Activated effector memory CD4-positive, alpha-beta T cell treated with anti-CD3 and anti-CD28 coated beads, Interleukin-2, amount 50 U/mL, for 16 hours (primary cell): Measurements from ENCODE around the gene GHRL.
A peak's percentile ranks its signal among the peaks of the same experiment; 100 is the strongest.

Experiments used
- DNase-seq: peaks from one replicate; pipeline ENCODE4 v3.0.0-alpha.2; 2020

Gene GHRL

DNA sequence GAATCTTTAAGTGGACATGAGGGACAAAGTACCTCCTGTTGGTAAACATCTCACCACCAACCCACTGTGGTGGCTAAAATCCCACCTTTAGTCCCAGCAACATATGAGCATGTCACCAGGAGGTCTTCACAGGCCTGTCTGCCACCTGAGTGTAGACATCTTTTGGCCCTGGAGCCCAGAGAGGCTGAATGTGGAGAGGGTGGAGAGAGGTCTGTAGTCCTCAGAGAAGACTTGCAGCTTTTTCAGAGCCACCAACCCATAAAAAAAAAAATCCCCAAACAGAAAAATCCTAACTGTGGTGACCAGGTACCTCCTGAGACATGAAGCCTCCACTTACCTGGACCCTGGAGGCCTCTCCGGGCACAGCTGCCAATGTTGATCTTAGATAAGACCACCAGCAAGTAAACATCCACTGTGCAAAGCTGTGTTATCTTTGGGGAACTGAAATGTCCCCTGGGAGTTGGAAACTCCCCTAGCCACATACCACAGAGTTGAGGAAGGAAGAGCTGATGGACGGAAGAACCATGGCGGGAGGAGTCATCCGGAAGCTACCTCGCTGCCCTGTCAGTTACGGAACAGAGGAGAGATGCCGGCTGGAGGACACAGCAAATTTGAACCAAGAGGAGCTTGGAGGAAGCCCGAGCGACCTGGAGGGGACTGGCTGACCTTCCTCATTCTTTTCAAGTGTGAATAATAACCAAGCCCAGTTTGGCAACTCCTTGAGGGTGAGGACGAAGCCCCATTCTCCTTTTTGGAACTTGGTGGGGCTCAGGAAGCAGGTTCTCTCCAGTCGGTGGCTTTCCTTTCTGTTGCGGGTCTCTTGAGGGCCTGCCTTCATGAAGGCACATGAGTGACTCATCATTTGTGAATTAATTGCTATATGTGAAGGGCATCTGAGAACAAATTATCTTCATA is at the start of gene GHRL:
TSS of gene GHRL (minus strand) at position 443 of the 915 bp plus-strand sequence. CDS start 2,767 bp downstream, outside the sequence.
- DNase-seq, result peak; percentile 51

DNA sequence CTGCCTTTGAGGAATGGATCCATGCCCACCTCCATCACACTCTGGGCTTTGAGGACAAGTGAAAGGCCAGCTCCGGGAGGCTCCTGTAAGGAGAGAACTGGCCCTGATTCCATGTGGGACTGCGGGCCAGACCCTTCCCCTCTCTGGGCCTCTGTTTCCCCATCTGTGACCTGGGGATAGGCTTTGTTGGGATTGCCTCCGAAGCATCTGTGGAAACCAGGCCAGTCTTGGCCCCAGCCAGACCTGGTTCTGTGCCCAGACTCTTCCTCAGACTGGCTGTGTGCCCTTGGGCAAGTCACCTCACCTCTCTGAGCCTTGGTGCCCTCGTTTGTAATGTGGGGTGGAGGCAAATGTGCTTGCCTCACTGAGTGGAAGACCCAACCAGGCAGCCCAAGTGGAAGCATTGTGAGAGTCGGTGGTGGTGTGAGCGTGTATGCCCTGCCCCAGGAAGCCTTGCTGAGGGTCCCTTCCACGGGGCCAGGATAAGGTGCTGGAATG is 49.2 kb upstream of the GHRL start:
- no peak for DNase-seq

DNA sequence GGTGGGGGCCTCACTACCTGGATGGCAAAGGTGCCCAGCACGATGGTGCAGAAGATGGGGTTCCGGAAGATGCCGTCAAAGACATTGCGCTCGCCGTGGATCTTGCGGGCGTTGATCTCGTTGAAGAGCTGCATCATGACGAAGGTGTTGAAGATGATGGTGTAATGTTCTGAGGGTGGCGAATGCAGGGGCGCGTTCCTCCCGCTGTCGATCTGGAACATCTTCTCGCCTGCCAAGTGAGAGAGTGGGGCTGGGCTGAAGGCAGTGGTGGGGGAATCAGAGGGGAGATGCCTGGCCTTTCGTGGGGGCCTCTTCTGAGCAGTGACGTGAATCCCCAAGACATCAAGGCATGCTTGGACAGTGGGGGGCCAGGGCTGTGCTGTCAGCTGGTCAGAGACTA is 47.7 kb upstream of the GHRL start:
- no peak for DNase-seq

DNA sequence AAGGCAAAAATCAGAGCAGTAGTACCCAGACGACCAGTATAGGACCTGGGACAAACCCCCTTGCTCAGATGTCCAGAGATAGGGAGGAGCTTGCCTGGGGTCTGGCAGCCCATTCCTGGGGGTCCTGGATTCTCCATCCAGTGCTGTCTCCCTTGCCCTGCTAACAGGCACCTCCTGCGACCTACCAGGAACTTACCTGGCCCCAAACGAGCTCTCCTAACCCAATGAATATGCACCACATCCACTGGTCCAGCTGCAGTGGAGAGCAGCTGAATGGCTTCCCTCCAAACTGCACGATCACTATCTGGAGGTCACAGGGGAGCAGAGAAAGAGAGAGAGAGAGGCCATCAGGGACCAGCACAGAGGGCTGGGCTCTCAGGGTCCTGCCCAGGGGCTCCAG is 47.3 kb upstream of the GHRL start:
- DNase-seq, result no peak

DNA sequence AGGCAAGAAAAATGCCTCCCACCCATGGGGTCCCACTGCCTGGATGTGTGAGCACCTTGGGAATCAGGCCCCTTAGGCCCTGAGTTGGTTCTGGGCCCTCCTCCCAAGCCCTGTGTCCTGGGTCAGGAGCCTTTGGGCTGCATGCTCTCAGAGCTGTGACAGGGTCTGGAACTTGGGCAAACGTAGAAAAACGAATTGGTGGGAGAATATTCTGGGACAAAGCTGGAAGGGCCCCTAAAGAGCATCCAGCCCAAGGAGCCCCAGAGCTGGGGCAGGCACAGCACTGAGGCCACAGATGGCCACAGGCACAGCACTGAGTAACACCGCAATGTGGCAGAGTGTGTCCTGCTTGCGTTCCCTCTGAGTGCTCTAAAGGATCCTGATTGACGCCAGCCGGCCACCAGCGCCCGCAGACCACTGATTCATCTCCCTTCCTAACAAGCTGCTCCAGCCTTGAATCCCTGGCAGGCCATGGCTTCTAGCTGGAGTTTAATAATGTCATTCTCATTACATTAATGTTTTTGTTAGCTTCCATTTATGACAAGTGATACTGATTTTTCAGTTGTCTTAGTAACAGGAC is 46.7 kb upstream of the GHRL start:
- no peak for DNase-seq

DNA sequence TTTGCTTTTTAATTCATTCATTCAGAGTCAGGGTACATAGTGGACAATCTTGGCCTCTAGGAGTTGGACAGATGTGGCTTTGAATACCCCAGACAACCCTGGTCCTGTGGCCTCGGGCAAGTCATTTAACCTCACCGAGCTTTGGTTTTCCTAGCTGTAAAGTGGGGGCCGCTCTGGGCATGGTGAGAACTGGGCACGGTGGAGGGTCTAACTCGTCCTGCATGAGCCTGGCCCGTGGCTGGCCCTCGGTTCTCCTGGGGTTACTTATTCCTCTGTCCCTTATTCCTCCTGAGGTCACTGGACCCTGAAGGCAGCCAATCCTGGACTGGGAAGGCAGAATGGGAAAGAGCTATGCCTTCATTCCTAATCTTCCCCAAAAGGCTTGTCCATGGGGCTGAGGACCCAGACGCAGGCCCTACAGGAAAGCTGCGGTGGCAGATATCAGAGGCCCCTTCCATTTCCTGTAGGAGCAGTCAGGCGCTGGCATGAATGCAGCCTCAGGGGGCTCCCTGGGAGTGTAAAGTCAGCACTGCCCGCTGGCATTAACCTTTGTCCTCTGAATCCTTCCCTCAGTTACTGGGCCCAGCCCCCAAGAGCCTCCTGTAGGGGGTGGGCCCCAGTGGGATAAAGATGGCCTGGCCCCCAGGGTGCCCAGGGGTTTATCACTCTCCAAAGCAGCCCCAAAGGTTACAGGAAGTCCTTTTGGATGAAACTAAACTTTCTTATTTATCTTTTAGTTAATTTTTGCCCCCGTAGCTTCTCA is 46.0 kb upstream of the GHRL start:
- DNase-seq, result no peak

GRCh38 chr3:10338164-10338470 is 45.4 kb upstream of the GHRL start:
- DNase-seq, result no peak

GRCh38 chr3:10337323-10338163 is 44.8 kb upstream of the GHRL start:
- no peak for DNase-seq

- no peak for DNase-seq
These were observed 44.0 kb upstream of the GHRL start for GRCh38 chr3:10336761-10337160.

DNA sequence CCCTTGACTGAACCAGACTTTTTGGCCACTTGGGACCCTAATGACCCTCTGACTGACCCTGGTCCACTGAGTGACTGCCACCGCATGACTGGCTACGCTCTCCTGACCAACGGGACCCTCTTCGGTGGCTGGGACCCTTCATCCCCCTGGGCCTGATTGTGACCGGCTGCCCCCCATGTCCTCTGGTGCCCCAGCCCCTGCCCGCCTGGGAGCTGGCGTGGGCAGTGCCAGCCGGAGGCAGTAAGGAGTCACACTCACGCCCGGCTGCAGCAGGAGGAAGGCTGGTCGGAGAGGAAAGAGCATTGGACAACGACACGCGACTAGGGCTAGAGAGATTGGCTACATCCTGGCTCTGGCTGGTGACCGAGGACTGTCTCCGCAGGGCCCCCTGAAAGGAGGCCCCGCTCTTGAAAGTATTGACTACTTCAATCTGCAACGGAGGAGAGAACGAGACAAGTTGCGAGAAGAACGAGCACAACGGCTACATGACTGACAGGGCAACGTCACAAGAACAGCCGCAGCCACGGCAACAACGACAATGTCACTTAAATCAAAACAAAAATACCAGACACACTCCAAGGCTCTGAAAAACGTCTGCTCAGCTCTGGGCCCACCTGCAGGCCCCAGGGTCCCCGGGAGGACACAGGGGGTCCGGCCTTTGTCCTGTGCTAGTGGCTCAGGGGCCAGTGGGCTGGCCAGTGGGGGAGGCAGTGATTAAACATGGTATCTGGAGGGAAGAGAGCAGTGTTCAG is 43.3 kb upstream of the GHRL start:
- DNase-seq, result no peak

- no peak for DNase-seq
These were observed 42.5 kb upstream of the GHRL start for GRCh38 chr3:10335190-10335738.

DNA sequence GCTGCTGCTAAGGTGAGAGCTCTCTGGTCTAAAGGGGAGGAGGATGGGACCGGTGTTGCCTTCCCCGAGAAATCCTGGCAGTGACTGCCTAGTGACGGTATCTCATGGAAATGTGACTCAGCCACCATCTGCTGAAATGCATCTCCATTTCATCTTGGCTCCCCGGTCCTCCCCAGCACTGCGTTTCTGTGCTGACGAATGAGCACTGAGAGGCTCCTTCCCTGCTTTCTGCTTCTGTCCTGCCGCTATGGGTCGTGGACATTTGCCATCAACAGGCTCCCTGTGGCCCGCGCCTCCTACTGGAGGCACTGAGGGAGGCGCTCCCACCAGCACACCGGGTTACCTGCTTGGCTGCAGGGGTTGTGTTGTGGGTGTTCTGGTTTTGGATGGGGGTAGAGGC is 41.7 kb upstream of the GHRL start:
- DNase-seq, result no peak

DNA sequence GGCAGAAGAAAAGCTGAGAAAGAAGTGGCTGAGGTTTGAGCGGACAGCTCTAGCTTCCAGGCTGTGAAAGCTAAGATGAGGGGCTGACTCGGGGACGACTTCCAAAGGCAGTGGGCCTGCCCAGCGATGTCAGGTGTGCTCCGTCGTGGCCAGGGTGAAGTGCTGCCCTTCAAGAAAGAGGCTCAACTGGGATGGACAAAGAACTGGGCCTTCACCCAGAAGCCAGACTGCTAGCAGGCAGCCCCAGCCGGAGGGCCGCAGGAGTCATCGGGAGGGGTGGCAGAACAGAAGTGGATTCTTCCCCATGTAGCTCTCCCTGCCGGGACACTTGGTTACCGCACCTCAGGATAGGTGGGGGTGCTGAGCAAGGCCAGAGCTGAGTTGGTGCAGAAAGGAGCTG is 41.3 kb upstream of the GHRL start:
- no peak for DNase-seq

- no peak for DNase-seq
These were observed 40.6 kb upstream of the GHRL start for GRCh38 chr3:10333349-10333650.

DNA sequence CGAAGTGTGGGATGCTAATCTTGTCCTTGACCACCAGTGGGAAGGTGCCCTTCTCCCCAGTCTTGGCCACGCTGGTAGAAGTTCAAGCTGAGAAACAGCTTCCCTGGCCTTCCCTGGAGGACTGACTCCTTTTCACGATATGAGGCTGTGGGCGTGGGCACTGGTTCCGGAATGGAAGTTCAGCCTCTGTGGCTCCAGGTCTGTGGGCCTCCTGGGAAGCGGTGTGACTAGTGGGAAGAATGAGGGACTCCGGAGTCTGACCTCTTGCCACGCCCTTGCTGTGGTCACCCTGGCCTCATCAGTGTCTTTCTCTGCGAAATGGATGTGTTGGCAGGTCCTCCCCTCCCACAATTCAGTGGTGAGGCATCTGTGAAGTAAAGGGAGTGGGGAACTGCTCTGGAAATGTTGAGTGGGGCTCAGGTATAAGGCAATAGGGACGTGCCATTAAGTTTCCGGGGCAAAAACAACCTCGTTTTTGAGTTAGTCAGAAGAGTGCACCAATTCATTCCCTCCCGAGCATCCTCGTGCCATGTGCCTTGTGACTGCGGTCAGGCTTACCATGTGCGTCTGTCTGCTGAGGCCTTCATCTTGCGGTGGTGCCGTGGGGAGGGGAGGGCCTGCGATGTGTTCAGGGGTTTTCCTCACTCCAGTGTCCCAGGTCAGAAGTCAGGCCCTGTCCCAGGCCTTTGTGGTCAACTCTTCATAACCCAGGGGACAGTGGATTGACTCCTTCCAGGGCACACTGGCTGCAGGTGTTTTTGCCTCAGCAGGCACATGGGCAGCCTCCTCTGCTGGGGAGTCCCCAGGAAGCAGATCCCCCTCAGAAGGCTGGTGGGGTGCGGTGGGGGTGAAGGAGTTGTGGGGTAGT is 40.0 kb upstream of the GHRL start:
- no peak for DNase-seq

DNA sequence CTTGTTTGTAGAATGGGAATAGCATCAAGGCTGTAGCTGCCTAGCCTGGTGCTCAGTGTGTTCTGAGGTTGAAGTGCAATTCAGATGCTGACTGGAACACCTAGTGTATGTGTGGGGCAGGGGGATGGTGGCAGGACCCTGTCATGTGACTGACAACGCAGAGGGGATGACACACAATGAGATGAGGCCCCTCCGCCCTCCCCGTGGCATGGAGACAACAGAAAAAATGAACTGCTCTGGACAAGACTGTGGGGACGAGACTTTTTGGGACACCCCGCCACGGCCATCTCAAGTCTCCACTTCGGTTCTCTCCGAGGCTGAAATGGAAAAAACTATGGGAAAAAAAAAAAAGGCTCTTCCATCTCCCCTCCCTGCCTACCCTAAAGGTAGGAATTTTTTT is 38.6 kb upstream of the GHRL start:
- no peak for DNase-seq

- DNase-seq, result no peak
These were observed 37.6 kb upstream of the GHRL start for GRCh38 chr3:10330319-10330718.

- no peak for DNase-seq
These were observed 36.8 kb upstream of the GHRL start for GRCh38 chr3:10329495-10330015.

DNA sequence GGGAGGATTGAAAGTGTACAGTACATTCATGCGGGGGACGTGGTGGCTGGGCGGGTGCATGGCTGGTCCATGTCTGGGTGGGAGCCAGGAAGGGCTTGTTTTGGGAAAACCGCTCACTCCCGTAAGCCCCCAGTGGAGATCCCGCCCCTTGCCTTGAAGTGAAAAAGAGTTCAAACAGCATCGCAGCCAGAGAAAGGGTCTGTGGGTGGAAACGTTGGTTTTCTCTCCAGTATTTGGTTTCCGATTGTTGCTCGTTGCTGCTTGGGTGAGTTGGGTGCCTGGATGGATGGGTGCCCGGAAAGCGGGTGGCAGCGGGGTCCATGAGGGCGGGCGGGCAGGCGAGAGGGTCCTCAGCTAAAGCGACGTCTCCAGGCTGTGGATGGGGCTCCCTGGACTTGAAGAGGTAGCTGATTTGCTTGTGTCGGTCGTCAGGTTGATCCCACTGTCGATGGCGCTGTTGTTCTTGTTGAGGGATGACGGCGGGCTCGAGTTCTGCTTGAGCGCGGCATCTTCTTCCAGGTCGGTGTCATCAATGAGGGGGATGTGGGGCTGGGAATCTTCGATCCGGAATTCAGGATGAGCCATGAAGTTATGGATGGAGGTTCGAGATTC is 35.8 kb upstream of the GHRL start:
- no peak for DNase-seq

GRCh38 chr3:10327592-10327991 is 34.8 kb upstream of the GHRL start:
- DNase-seq, result no peak
